Peyer's patch (tissue), 4 donors: ENCODE data around the gene RBMS2. TPM values are rescaled to one million over a fixed set of nuclear protein-coding genes. Genes with fewer than 3 reads are reported as not detected.

ENCODE experiments used
- DNase-seq, 3 donors: peaks; one replicate each; pipeline ENCODE4 v3.0.0-alpha.2; 2017 to 2019
- H3K27ac ChIP-seq, 4 donors: fragments of 200-600 bp; sonication (generic); one replicate each; pipeline ENCODE4 v1.5.1; 2016 to 2019
- H3K27me3 ChIP-seq, 2 donors: fragments of 200-600 bp; sonication (generic); one replicate each; pipeline ENCODE4 v1.5.1; 2019
- H3K36me3 ChIP-seq, 3 donors: fragments of 200-600 bp; sonication (generic); one replicate each; pipeline ENCODE4 v1.5.1; 2016 to 2019
- H3K4me1 ChIP-seq, 4 donors: fragments of 200-600 bp; sonication (generic); one replicate each; pipeline ENCODE4 v1.5.1; 2016 to 2019
- H3K4me3 ChIP-seq, 4 donors: fragments of 200-600 bp; sonication (generic); 1 replicate in 3 of 4; 2 replicates in 1 of 4; pipeline ENCODE4 v1.5.1; 2016 to 2019; ENCODE audit warnings: mild to moderate bottlenecking in 1 of 4
- H3K9me3 ChIP-seq, 4 donors: fragments of 200-600 bp; sonication (generic); one replicate each; pipeline ENCODE4 v1.5.1; 2016 to 2019; ENCODE audit warnings: mild to moderate bottlenecking in 1 of 4
- POLR2A ChIP-seq, 2 donors: fragments of 450-650 bp; IDR thresholded peaks; one replicate each; pipeline ENCODE4 v1.5.1; 2017; ENCODE audit warnings: antibody characterized with exemption in 2 of 2, mild to moderate bottlenecking in 2 of 2, moderate library complexity in 2 of 2
- total RNA-seq, 4 donors: library from RNA; depleted of rRNA; stranded (reverse); fragments of >200 nt; gene quantifications; one replicate each; pipeline ENCODE4 v1.1.0, GENCODE V29; 2016
- TF ChIP-seq, protein P1 (sequence below), 6 experiments: fragments of 450-650 bp in 4 of 6; fragments of 200-600 bp in 2 of 6; sonication (generic) in 1 of 6; IDR thresholded peaks; one replicate each; pipeline ENCODE4 v1.5.1; 2017 to 2019; ENCODE audit warnings: antibody characterized with exemption in 6 of 6, mild to moderate bottlenecking in 3 of 6, moderate library complexity in 1 of 6

RBMS2 gene
- total RNA-seq, 4 donors from 2014 or later = 10.7 to 22.3 (median 12.5) TPM

GRCh38 chr12:56591126-56591525 lies 69.5 kb downstream of the RBMS2 start:
- Histone ChIP-seq H3K27me3 (no peaks in the 10 kb centered on the region), H3K36me3 (peaks cover 0 to 38% (median 0%) of the 10 kb centered on the region in 3 donors), H3K4me3 (no peak overlapping the region), H3K27ac (no peak overlapping the region), H3K9me3 (no peaks in the 10 kb centered on the region), H3K4me1 (no peaks in the 10 kb centered on the region)
- DNase-seq = no peak
- TF ChIP-seq POLR2A (IDR thresholded peaks at IDR 0.05) = no peak
- TF ChIP-seq, protein P1, sequence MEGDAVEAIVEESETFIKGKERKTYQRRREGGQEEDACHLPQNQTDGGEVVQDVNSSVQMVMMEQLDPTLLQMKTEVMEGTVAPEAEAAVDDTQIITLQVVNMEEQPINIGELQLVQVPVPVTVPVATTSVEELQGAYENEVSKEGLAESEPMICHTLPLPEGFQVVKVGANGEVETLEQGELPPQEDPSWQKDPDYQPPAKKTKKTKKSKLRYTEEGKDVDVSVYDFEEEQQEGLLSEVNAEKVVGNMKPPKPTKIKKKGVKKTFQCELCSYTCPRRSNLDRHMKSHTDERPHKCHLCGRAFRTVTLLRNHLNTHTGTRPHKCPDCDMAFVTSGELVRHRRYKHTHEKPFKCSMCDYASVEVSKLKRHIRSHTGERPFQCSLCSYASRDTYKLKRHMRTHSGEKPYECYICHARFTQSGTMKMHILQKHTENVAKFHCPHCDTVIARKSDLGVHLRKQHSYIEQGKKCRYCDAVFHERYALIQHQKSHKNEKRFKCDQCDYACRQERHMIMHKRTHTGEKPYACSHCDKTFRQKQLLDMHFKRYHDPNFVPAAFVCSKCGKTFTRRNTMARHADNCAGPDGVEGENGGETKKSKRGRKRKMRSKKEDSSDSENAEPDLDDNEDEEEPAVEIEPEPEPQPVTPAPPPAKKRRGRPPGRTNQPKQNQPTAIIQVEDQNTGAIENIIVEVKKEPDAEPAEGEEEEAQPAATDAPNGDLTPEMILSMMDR (IDR thresholded peaks at IDR 0.05) = no peak

DNA sequence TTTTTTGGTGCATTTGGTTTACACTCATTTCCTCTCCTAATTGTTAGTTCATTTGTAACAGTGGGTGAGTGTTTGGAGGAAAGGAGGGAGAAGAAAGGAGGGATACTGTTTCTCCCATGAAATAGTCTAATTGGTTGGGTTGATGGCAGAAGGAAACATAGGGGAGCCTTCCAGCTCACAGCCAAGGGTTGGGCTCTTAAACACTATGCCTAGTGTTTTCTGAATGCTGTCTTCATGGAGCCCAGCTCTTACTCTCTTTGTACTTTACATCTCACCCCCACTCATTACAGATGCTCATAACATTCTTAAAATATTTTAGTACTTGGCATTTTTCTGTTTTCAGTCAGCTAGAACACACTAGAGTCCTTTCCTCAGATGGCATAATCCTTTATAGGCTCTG lies 70.3 kb downstream of the RBMS2 start:
- DNase-seq = no peak
- Histone ChIP-seq H3K4me3 (no peak overlapping the region), H3K4me1 (no peaks in the 10 kb centered on the region), H3K27ac (no peak overlapping the region), H3K36me3 (peaks cover 0 to 40% (median 0%) of the 10 kb centered on the region in 3 donors), H3K27me3 (no peaks in the 10 kb centered on the region), H3K9me3 (no peaks in the 10 kb centered on the region)
- TF ChIP-seq, protein P1 (IDR thresholded peaks at IDR 0.05) = no peak
- no peak for TF ChIP-seq POLR2A (IDR thresholded peaks at IDR 0.05)

DNA sequence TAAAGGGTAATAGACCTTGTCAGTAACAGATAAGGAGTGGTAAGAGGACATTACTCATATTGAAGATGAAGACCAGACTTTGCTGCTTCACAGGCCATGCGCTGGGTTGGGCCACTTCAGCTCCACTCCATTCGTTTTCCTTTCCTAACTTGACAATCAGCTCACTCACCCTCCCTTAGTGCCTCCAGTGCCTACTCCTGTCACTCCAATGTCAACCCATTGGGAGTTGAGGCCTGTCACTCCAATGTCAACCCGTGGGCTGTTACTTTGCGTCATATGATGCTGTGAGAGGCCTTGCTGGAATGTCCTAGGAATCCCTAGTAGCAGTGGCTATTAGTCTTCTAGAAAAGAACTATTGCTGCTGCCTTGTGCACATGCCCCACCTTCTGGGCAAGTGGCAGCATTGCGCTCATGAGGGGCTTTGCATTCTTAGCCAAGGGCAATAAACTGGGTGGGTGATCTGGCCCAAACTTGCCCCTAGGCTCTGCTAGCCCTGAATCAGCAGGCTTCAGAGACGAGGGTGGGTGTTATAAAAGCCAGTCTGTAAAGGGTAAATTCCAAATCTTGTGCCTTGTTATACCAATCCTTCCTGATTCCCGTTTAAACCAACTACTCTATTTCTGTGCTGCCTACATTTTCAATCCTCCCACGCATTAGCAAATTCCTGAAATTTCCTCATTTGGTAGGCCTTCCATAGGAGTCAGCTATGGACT lies 72.4 kb downstream of the RBMS2 start:
- peaks cover 0 to 41% (median 0%) of the 10 kb centered on the region in 3 donors for H3K36me3 ChIP-seq
- DNase-seq = peak in 2 of 3 donors; percentile 39 to 71
- no peaks in the 10 kb centered on the region for H3K27me3 ChIP-seq
- H3K4me3 ChIP-seq = no peak overlapping the region
- H3K4me1 ChIP-seq = no peaks in the 10 kb centered on the region
- H3K27ac ChIP-seq = peak overlapping the region in 2 of 4 donors; percentile 6 to 9
- no peaks in the 10 kb centered on the region for H3K9me3 ChIP-seq
- TF ChIP-seq POLR2A (IDR thresholded peaks at IDR 0.05) = no peak
- TF ChIP-seq, protein P1 (IDR thresholded peaks at IDR 0.05) = peak; percentile 54 to 79 (median 66)

DNA sequence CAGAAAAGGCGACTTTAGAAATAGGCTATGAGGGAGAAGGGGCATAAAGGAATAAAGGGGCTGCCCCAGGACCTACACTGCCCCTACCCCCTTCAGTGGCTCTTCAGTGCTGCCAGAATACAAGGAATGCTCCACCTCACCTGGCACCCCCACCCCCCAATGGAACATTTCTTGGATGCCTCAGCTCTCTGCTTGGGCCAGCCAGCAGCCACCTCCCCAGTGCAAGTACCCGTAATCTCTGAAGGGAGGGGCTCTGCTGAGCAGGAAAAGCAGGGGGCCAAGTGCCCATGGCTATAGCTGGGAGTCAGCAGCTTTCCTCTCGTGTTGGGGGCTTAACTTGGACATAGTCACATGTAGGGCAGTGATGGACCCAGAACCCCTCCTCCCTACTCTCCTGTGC lies 75.2 kb downstream of the RBMS2 start:
- TF ChIP-seq, protein P1 (IDR thresholded peaks at IDR 0.05) = no peak
- no peak for TF ChIP-seq POLR2A (IDR thresholded peaks at IDR 0.05)
- no peaks in the 10 kb centered on the region for H3K4me1 ChIP-seq
- peaks cover 0 to 63% (median 0%) of the 10 kb centered on the region in 3 donors for H3K36me3 ChIP-seq
- no peak overlapping the region for H3K4me3 ChIP-seq
- no peak overlapping the region for H3K27ac ChIP-seq
- no peak for DNase-seq
- no peaks in the 10 kb centered on the region for H3K9me3 ChIP-seq
- no peaks in the 10 kb centered on the region for H3K27me3 ChIP-seq

DNA sequence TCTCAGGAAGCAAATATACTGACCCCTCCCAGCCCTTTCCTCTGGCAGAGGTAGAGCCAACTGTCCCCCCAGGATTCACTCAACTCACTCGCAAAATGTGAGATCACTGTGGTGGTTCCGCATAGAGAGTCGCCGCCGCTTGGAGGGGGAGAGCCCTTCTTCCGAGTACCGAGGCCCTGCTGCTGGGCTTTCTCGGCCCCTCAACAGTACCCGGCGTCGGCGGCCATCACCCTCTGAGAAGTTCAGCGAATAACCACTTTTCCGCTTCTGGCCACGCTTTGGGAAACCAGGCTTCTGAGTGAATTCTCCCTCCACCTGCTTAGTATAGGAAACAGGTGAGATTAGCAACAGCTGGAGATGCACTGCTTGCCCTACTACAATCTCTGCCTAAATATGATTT lies 77.4 kb downstream of the RBMS2 start:
- Histone ChIP-seq H3K4me3 (no peak overlapping the region), H3K27ac (no peak overlapping the region), H3K9me3 (no peaks in the 10 kb centered on the region), H3K27me3 (no peaks in the 10 kb centered on the region), H3K36me3 (peaks cover 0 to 85% (median 0%) of the 10 kb centered on the region in 3 donors), H3K4me1 (no peaks in the 10 kb centered on the region)
- no peak for DNase-seq
- TF ChIP-seq POLR2A (IDR thresholded peaks at IDR 0.05) = no peak
- TF ChIP-seq, protein P1 (IDR thresholded peaks at IDR 0.05) = no peak
